ENCODE measurements around the gene AHRR.

Gene AHRR

GRCh38 chr5:446066-446882 lies 124.8 kb downstream of the AHRR start:
- DNase-seq, result no peak

GRCh38 chr5:446883-447263 lies 125.4 kb downstream of the AHRR start:
- DNase-seq, result peak in 1 of 2 donors; percentile 42

GRCh38 chr5:447501-447900 lies 126.0 kb downstream of the AHRR start:
- DNase-seq, result no peak

GRCh38 chr5:448061-448765 lies 126.7 kb downstream of the AHRR start:
- DNase-seq, result no peak

- DNase-seq, result no peak
These were observed 127.2 kb downstream of the AHRR start for GRCh38 chr5:448766-449090.

GRCh38 chr5:449151-449550 lies 127.6 kb downstream of the AHRR start:
- DNase-seq, result no peak

- no peak for DNase-seq
These were observed 130.3 kb downstream of the AHRR start for GRCh38 chr5:451587-452458.

- no peak for DNase-seq
These were observed 131.6 kb downstream of the AHRR start for GRCh38 chr5:452978-453710.

- no peak for DNase-seq
These were observed 132.4 kb downstream of the AHRR start for GRCh38 chr5:453725-454481.

GRCh38 chr5:454936-455335 lies 133.4 kb downstream of the AHRR start:
- DNase-seq, result no peak

- no peak for DNase-seq
These were observed 134.3 kb downstream of the AHRR start for GRCh38 chr5:455806-456205.

GRCh38 chr5:456351-457194 lies 135.1 kb downstream of the AHRR start:
- no peak for DNase-seq

- DNase-seq, result no peak
These were observed 135.9 kb downstream of the AHRR start for GRCh38 chr5:457195-457961.

GRCh38 chr5:458547-459353 lies 137.2 kb downstream of the AHRR start:
- no peak for DNase-seq

GRCh38 chr5:459562-460272 lies 138.2 kb downstream of the AHRR start:
- DNase-seq, result no peak

- no peak for DNase-seq
These were observed 138.7 kb downstream of the AHRR start for GRCh38 chr5:460273-460625.

GRCh38 chr5:462051-462481 lies 140.6 kb downstream of the AHRR start:
- DNase-seq, result no peak

GRCh38 chr5:463301-463700 lies 141.8 kb downstream of the AHRR start:
- no peak for DNase-seq

GRCh38 chr5:463952-464351 lies 142.4 kb downstream of the AHRR start:
- no peak for DNase-seq
